Activated T-cell treated with anti-CD3 and anti-CD28 coated beads, Interleukin-2, amount 50 U/mL, for 1 hour (primary cell): ENCODE measurements around the gene THBD.

Source experiments
- DNase-seq: peaks from one replicate; pipeline ENCODE4 v3.0.0-alpha.2; 2020

THBD gene

DNA sequence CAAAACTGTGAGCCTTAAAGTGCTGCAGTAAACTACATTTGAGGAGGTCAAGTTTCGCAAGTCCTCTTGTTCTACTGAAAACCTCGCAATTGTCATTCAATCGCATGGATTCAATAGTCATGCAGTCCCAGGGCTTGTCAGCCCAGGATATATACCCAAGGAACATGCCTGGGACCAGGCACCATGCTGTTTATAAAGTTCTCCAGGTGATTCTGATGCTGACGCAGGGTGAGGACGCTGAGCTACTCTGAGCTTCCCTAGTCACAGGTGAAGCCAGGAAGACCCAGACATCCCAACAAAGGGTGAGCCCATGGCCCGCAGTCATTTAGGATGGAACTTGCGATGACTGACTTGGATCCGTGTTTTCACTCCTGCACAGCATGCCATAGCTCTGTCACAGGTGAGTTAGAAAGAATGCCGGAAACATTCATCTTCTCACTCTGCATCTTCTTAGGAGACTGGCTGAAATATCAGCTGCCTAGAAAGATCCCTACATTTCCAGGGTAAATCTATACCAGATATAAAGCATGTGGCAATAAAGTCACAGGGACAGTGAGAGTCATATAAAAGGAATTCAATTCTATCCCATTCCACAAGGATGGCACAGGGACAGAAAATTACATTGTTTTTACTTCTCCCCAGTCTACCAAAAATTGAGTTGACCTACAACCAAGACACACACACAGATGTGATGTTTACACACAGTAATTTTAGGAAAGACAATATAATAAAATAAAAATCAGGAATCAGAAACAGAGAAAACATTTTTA, 41.4 kb downstream of the THBD start:
- no peak for DNase-seq

DNA sequence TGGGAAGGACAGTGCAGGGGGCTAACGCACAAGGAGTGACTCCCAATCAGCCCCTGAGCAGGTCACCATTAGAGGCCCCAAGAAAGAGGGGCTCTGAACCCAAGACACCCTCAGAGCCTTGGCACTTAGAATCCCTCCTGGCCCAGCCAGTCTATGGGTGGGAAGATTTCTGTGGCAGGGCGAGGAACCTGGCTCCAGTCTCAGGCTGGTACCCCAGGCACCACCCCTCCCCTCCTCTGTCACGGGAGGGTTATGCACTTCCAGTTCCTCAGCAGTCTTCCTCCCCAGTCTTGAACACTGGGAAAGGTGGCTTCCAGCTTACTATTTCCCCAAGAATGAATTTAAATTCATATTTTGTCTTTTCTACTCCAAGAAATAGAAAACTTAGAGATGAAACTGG, 42.0 kb downstream of the THBD start:
- no peak for DNase-seq

DNA sequence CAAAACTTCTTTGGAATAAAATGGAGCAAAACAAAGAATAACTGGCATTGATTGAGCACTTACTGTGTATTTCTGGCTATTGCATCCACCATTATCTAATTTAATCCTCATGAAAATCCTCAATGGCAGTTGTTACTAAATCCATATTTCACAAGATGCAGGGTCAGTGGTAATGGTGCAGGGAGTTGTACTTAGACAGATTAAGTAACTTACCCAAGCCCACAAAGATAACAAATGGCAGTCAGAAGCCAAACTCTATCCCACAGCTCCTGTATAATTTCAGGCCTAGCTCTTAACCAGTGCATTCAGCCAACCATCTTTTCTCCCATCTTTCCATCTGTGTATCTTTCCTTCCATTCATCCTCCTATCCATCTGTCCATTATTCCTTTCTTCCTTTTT, 43.7 kb downstream of the THBD start:
- DNase-seq: no peak

DNA sequence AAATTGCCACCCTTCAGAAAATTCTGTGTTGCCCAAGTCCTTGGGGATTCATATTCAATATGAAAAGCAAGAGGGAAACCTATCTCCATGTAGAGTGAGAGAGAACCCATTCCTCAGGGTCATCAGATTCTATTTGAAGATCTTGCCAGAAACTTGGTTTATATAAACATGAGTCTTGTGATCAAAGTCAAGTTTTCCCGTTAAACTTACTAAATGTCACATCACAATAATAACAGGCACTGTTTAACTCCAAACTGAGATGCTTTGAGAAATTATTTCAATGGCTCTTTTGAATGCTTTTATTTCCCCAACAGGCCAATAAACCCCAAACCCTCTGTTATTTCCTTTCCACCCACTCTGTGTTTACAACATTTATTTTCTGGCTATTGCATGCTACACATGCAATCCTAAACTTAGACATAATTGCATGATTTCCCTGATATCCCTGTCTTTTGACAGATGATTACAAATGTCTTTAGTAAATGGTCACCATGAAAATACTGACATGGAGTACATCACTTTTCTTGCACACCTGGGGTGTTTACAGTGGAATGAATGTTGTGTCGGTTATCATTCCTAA, 45.5 kb downstream of the THBD start:
- no peak for DNase-seq

DNA sequence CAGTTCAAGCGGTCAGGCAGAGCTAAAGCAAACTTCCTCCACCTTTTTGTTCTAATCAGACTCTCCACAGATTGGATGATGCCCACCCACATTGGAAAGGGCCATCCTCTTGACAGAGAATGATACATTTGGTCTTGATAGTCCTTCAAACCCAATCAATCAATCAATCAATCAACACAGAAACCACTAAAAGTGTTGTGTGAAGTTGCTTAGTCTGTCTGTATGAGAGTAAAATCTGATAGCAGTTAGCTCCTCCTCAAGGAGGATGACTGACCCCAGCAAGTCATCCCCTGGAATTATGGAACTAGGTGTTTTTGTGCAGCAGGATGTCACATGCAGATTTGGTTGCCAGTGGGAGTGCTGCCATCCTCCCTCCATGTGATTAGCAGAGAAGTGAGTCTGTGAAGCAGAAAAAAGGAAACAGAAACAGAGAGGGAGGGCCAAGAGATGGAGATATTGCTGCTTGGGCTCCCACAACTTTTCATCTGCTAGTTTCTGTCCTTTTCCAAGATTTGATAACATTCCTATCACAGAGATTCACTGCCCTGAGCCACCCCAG, 46.3 kb downstream of the THBD start:
- DNase-seq: no peak

DNA sequence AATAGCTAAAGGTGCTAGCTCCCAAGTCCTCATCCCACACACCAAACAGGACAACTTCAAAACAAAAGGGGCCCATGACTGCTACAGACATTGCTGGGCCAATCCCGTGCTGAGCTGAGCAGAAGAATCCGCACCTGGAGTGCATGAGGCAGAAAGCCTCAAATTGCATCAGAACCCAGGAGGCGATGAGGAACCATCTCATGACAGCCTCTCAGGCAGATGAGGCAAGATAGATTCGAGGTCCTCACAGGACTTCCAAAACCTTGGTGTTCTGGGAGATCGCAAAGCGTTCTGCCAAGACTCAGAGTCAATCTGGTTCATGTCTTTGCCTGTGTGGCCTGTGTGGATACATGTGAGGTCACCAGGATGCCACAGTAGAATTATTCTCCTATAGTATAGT, 47.2 kb downstream of the THBD start:
- DNase-seq: no peak

DNA sequence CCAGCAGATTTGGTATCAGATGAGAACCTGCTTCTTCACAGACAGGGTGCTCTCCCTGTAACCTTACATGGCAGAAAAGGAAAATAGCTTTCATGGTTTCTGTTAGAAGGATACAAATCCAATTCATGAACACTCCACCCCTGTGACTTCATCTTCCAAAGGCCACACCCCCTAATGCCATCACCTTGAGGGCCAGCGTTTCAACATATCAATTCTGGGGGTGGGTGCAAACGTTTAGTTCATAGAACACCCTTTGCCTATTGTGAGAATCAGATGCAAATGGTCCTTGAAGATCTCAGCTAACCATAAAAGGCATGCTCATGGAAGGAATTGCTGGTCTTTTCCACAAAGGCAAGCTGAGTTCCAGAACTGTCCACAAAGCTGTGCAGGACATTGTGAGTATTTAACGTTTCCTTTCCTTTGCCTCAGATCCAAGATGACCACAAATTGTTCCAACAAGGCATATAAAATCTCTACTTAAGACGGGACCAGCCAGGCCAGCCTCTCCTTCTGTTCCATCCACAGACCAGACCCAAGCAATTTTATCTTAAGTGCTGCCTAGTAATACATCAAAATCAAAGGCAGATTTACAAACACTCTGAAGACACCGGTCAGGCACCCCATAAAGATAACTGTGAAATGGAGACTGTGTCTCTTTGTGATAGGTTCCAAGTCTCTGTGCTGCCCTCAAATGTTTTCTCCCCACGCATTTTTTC, 49.1 kb downstream of the THBD start:
- no peak for DNase-seq

DNA sequence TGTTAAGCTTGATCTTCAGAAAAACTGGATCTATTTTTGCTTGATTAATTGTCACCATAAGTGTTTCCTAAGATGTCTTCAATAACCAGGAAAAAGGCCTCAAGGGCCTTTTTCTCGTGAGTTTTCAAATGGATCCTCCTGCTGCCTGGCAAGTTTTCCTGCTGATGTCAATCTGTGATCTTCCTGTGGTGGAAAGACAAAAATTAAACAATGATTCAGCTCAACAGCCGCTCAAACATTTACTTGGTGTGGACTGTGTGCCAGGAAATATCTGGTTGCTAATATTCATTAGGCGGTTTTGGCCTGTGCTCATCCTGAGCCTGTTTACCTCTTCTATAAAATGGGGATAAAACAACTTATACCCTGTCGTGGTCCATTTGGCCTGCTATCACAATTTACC, 49.7 kb downstream of the THBD start:
- DNase-seq: no peak

DNA sequence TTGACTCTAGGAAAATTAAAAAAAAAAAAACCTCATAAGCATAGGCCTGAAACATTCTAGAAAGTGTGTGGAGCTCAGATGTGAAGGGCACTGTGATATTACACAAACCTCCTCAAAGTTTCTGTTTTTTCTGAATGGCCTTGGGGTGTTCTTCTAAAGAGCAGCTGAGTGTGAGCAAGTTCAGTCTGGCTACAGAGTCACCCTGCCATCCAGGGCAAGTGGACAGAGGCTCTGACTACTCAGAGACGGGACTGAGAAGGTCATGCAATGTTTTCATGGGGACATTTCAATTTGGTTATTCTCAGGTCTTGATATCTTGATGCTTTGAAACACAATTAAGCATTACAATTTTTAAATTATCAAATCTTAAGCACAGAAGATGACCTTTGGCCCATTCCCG, 51.0 kb downstream of the THBD start:
- DNase-seq: no peak

DNA sequence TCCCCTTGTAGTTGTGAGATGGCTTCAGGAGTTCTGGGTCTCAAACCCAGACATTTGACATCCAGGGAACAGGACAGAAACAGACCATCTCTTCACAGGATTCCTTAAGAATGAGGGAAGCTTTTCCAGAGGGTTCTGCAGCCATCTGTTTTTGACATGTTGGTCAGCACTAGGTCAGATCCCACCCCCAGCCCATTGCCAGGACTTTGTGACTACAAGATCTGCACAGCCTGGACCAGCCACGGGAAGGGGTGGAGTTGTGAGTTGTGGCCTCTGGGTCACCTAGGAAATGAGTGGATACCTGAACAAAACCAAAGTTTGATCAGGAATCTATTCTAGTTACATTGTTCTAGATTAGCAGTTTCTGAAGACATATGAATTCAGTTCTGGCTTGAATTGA, 53.5 kb downstream of the THBD start:
- no peak for DNase-seq
